Panc1 (cell line): Measurements from ENCODE around the gene VAMP5. TPM values are rescaled to one million over a fixed set of nuclear protein-coding genes. Genes with fewer than 3 reads are reported as not detected.

Experiments used
- ATAC-seq: fragments of 200-7000 bp; cut with Tn5 transposase; 2 replicates; pipeline ENCODE4 v1.9.1; 2020; ENCODE audit warnings: mild to moderate bottlenecking, moderate library complexity
- BruUV-seq: library from RNA; stranded (reverse); fragments of 400-500 nt; replicated peaks from 2 replicates; lab custom pipeline; 2021; lab: Mats Ljungman, UMichigan
- CTCF ChIA-PET: fragments of 300-600 bp; sonication (Branson Sonifier 250); formaldehyde crosslinking; loops from one replicate; lab custom pipeline; 2022; ENCODE audit warnings: antibody characterized with exemption; lab: Charles Lee
- POLR2A ChIA-PET: fragments of 300-600 bp; sonication (Branson Sonifier 250); formaldehyde crosslinking; loops from one replicate; lab custom pipeline; 2022; ENCODE audit warnings: antibody characterized with exemption; lab: Charles Lee
- DNase-seq: peaks from one replicate; pipeline ENCODE4 v3.0.0-alpha.2; 2010; ENCODE audit warnings: low read depth, low spot score
- H3K27ac ChIP-seq: 2 replicates; pipeline ENCODE4 v1.5.1; 2011; ENCODE audit warnings: mild to moderate bottlenecking, low read length, inconsistent platforms
- H3K27me3 ChIP-seq: fragments of 200-500 bp; sonication (Bioruptor generic); 2 replicates; pipeline ENCODE4 v1.6.0; 2014; ENCODE audit warnings: low read length, inconsistent platforms; ENCODE audit not compliant: control insufficient read depth, insufficient read depth
- H3K36me3 ChIP-seq: fragments of 200-500 bp; sonication (Bioruptor generic); 2 replicates; pipeline ENCODE4 v1.5.1; 2014; ENCODE audit warnings: inconsistent platforms, mild to moderate bottlenecking, low read length, moderate library complexity; ENCODE audit not compliant: control insufficient read depth, insufficient read depth
- H3K4me1 ChIP-seq: 2 replicates; pipeline ENCODE4 v1.5.1; 2011; ENCODE audit warnings: inconsistent platforms, mild to moderate bottlenecking, low read length, moderate library complexity; ENCODE audit not compliant: control insufficient read depth, insufficient read depth
- H3K4me3 ChIP-seq, 2 experiments: 2 replicates each; pipeline ENCODE4 v1.5.1; 2011 to 2012; ENCODE audit warnings: low read depth in 2 of 2, low read length in 2 of 2, mild to moderate bottlenecking in 2 of 2, inconsistent platforms in 1 of 2, moderate library complexity in 1 of 2
- H3K9me3 ChIP-seq: fragments of 200-500 bp; sonication (Bioruptor generic); 2 replicates; pipeline ENCODE4 v1.5.1; 2014; ENCODE audit warnings: low read depth, mild to moderate bottlenecking, inconsistent platforms, low read length, moderate library complexity; ENCODE audit not compliant: control insufficient read depth, insufficient read depth
- CTCF ChIP-seq: fragments of 450-650 bp; IDR thresholded peaks from 2 replicates; pipeline ENCODE4 v1.5.1; 2017; ENCODE audit warnings: mild to moderate bottlenecking
- POLR2AphosphoS5 ChIP-seq: IDR thresholded peaks from 2 replicates; pipeline ENCODE4 v1.6.1; 2012; ENCODE audit warnings: mild to moderate bottlenecking, low read depth, low read length, moderate library complexity
- REST ChIP-seq, 2 experiments: IDR thresholded peaks; 2 replicates each; pipeline ENCODE4 v1.6.1; 2011 to 2012; ENCODE audit warnings: low read depth in 2 of 2, control low read depth in 1 of 2, low read length in 1 of 2, mild to moderate bottlenecking in 1 of 2, moderate library complexity in 1 of 2; ENCODE audit not compliant: insufficient read depth in 1 of 2
- SIN3A ChIP-seq: IDR thresholded peaks from 2 replicates; pipeline ENCODE4 v1.6.1; 2012; ENCODE audit warnings: low read depth, mild to moderate bottlenecking, low read length, moderate library complexity, borderline replicate concordance; ENCODE audit not compliant: insufficient read depth
- TCF7L2 ChIP-seq: IDR thresholded peaks from 2 replicates; pipeline ENCODE4 v1.6.1; 2011; ENCODE audit warnings: mild to moderate bottlenecking, low read depth, low read length, inconsistent platforms
- in situ Hi-C: cut with HindIII; loops from 2 replicates; pipeline ENCODE4 v1.10.0; 2016; ENCODE audit warnings: low sequenced_read_pairs, low pct_unique_long_range_greater_than_20kb
- intact Hi-C: fragments of 100-400 bp; cut with micrococcal nuclease; formaldehyde crosslinking; loops from one replicate; pipeline ENCODE4 v1.10.0; 2022; ENCODE audit not compliant: unreplicated experiment
- total RNA-seq: library from RNA; stranded (reverse); gene quantifications from one replicate; pipeline ENCODE4 v1.2.1, GENCODE V29; 2021; ENCODE audit not compliant: unreplicated experiment

Gene VAMP5
- total RNA-seq, 1 experiment from 2014 or later, result 21.3 TPM

GRCh38 chr2:85579266-85579935 is 4.8 kb upstream of the VAMP5 start:
- BruUV-seq, result TSS peak; percentile 83
- in situ Hi-C loops, result no loop called here

GRCh38 chr2:85580206-85580605 is 4.0 kb upstream of the VAMP5 start:
- ChIA-PET POLR2A (interaction anchor here (0.7 kb wide), 1 partner anchor 15 kb away, joined by 4 read pairs; no protein-coding TSS in a partner anchor), CTCF (no interaction called here)
- no TSS peak for BruUV-seq
- Histone ChIP-seq H3K9me3 (no peaks in the 10 kb centered on the region), H3K27ac (no peak overlapping the region), H3K27me3 (no peaks in the 10 kb centered on the region), H3K36me3 (no peaks in the 10 kb centered on the region), H3K4me1 (peaks cover 40% of the 10 kb centered on the region), H3K4me3 (no peak overlapping the region)
- intact Hi-C loops (no loop called here), in situ Hi-C loops (no loop called here)
- ATAC-seq (no peak), DNase-seq (no peak)
- no peak for TF ChIP-seq CTCF
- TF ChIP-seq REST (IDR thresholded peaks at IDR 0.05; ENCODE audit: insufficient read depth in 1 of 2, low read depth in 2 of 2, low read length in 1 of 2), result no peak
- no peak for TF ChIP-seq POLR2AphosphoS5
- no peak for TF ChIP-seq TCF7L2
- no peak for TF ChIP-seq SIN3A

More at GRCh38 chr2:85579266-85579935, 4.8 kb upstream of the VAMP5 start:
- Histone ChIP-seq H3K9me3 (no peaks in the 10 kb centered on the region), H3K4me1 (peaks cover 32% of the 10 kb centered on the region), H3K27ac (peak overlapping the region; percentile 89), H3K4me3 (peak overlapping the region in 1 of 2 experiments; percentile 66; a peak in 2 of 4 replicates), H3K27me3 (no peaks in the 10 kb centered on the region), H3K36me3 (no peaks in the 10 kb centered on the region)
- CTCF ChIA-PET, result no interaction called here
- intact Hi-C loops, result no loop called here
- TF ChIP-seq SIN3A (no peak), CTCF (no peak), POLR2AphosphoS5 (no peak), TCF7L2 (no peak), REST (IDR thresholded peaks at IDR 0.05; ENCODE audit: insufficient read depth in 1 of 2, low read depth in 2 of 2, low read length in 1 of 2) (no peak)
- ATAC-seq, result no peak
- POLR2A ChIA-PET, result interaction anchor here (0.7 kb wide), 2 partner anchors 16 to 25 kb away, joined by 4 read pairs; no protein-coding TSS in a partner anchor
- no peak for DNase-seq
